Medulla oblongata (tissue), 1 donor: ENCODE results near the gene MTX1.

Source experiments
- DNase-seq: peaks from one replicate; pipeline ENCODE4 v3.0.0-alpha.2; 2015; ENCODE audit errors: extremely low spot score

Gene MTX1

GRCh38 chr1:155174324-155175280 lies 33.9 kb upstream of the MTX1 start:
- peak; percentile 42 for DNase-seq

GRCh38 chr1:155175281-155175926 lies 33.1 kb upstream of the MTX1 start:
- no peak for DNase-seq

DNA sequence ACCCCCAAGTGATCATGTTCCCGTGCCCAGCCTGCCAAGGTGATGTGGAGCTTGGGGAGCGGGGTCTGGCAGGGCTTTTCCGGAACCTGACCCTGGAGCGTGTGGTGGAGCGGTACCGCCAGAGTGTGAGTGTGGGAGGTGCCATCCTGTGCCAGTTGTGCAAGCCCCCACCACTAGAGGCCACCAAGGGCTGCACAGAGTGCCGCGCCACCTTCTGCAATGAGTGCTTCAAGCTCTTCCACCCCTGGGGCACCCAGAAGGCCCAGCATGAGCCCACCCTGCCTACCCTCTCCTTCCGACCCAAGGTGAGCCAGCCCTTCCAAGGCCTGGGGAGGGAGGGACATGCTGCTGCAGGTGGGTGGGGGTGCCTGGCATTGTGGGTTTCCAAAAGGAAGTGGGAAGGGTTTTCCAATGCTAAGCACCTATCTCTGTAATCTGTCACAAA lies 32.5 kb upstream of the MTX1 start:
- no peak for DNase-seq

- DNase-seq = peak; percentile 87
These were observed 31.9 kb upstream of the MTX1 start for GRCh38 chr1:155176544-155177071.

DNA sequence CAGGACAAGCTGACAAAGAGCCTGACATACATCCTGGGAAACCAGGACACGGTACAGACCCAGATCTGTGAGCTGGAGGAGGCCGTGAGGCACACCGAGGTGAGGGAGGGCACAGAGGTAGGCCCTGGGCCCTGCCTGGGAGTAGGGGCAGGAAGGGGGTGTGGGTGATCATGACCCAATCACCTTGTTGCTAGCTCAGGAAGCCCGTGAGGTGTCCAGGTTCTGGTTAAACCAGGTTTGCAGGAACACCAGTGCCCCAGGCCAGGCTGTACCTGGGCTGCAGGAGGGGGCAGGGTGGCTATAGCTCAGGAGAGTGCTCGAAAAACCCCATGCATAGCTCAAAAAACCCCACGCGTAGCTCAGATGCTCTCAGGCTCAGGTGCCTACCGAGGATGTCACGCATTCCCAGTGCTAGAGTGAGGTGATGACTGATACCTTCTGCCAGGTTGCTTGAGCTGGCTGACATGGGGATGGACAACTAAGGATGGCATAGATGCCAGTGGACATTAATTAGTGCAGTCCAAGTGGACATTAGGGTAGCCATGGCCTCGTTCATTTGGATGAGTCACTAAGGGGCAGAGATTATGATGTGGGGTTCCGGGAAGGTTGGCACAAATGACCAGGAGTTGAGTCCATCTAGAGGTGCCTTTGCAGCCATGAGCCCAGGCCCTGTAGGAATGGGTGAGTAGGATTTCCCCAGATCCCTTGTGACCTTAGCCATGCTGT lies 31.1 kb upstream of the MTX1 start:
- DNase-seq = no peak

- no peak for DNase-seq
These were observed 30.6 kb upstream of the MTX1 start for GRCh38 chr1:155177918-155178281.

DNA sequence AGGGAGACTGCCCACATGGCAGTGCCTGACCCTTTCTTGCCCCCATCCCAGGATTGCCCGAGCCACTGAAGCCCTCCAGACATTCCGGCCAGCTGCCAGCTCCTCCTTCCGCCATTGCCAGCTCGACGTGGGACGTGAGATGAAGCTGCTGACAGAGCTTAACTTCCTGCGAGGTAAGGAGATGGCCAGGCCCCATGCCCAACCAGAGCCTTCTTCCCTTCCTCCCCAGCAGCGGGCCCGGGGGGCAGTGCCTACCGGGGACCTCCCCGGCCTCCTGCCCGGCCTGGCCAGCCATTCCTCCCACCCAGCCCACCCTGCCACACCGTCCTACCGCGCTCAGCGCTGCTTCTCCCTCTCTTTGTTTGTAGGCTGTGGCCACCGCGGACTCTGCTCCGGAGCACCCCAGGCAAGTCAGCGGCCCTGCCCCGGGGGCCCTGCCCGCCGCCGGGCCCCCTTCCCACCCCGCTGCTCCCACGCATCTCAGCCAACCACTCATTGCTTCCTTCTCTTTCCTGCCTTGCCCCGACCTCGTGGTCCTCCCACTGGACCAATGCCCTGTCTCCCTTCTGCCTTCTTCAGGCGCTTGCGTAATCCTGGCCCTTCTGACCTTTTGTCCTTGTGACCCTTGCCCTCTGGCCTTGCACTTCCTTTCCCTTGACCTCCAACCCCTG lies 29.9 kb upstream of the MTX1 start:
- DNase-seq = no peak

GRCh38 chr1:155179112-155180031 lies 29.1 kb upstream of the MTX1 start:
- DNase-seq = no peak

DNA sequence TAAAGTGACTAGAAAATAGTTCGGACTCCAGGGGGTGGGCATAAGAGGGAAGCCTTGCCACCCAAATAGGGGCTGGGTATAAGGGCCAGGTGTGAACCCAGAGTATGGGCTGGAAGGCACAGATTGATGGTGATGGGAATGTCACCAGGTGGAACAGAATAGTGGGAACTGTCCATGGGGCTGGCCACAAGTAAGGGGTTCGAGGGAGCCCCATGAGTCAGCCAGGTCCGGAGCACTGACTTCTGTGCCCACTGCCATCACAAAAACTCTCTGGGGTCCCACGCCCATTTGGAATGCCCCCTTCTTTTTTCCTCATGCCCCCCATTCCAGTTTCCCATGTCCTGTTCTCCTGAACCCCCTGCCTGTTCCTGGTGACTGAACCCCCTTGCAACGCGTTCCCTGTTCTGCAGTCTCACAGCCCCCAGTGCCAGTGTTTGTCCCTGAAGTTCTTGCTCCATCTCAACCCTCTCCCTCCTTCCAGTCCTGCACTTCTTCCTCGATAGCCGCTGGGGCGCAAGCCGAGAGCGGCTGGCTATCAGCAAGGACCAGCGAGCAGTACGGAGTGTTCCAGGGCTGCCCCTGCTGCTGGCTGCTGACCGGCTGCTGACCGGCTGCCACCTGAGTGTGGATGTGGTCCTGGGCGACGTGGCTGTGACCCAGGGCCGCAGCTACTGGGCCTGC lies 27.0 kb upstream of the MTX1 start:
- DNase-seq = no peak

- DNase-seq = no peak
These were observed 26.4 kb upstream of the MTX1 start for GRCh38 chr1:155182052-155182550.

- DNase-seq = no peak
These were observed 24.7 kb upstream of the MTX1 start for GRCh38 chr1:155183775-155184221.

- DNase-seq = no peak
These were observed 24.1 kb upstream of the MTX1 start for GRCh38 chr1:155184351-155184811.

GRCh38 chr1:155184835-155185782 lies 23.4 kb upstream of the MTX1 start:
- DNase-seq = no peak

DNA sequence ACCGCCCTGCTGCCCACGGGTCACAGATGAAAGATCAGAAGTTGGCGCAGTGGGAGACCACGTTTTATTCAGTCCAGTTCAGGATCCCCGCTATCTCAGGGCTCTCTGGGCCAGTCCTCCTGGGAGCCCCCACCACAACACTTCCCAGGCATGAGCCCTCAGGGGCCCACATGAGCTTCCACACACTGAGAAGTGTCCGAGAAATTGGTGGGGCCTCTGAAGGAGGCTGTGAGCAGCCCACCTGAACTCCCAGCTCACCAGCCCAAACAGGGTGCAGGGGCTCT lies 22.8 kb upstream of the MTX1 start:
- no peak for DNase-seq

GRCh38 chr1:155186067-155186793 lies 22.3 kb upstream of the MTX1 start:
- DNase-seq = no peak

GRCh38 chr1:155186794-155187455 lies 21.6 kb upstream of the MTX1 start:
- DNase-seq = no peak

- DNase-seq = no peak
These were observed 21.0 kb upstream of the MTX1 start for GRCh38 chr1:155187456-155187891.
